ENCODE results near the gene ADAT1. TPM values are rescaled to one million over a fixed set of nuclear protein-coding genes. Genes with fewer than 3 reads are reported as not detected.
"Not testable (repeated sequence)": the region's sequence is repeated elsewhere in the genome, so short reads cannot be mapped to it uniquely, and the experiment has no call there.

Gene ADAT1
- total RNA-seq, 1 donor from 2014 or later: 52.4 TPM

- intact Hi-C loops (cut with micrococcal nuclease): no loop called here
These were observed 1.8 kb upstream of the ADAT1 start for GRCh38 chr16:75624921-75625334.

- intact Hi-C loops (cut with micrococcal nuclease): loop anchor here (1.0 kb wide), 1 partner anchor 100 kb away; no protein-coding TSS in a partner anchor
These were observed 2.0 kb downstream of the ADAT1 start for GRCh38 chr16:75621170-75621477.

- intact Hi-C loops (cut with micrococcal nuclease): loop anchor here (1.0 kb wide), 1 partner anchor 99 kb away; no protein-coding TSS in a partner anchor
These were observed 2.5 kb downstream of the ADAT1 start for GRCh38 chr16:75620326-75621169.

DNA sequence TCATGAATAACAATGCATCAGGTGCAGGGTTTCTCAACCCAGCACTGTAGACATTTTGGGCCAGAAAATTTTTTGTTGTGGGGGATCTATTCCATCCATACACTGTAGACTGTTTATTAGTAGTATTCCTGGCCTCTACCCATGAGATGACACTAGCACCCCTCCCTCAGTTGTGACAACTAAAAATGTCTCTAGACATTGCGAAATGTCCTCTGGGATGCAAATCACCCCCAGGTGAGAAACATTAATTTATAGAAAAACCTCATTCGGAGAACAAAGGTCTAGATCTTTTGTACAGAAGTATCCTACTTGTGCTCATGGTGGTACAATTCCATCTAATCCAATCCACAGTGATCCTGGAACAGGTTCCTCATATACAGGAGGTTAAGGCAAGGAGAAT lies 4.3 kb downstream of the ADAT1 start:
- intact Hi-C loops (cut with micrococcal nuclease): no loop called here

GRCh38 chr16:75617121-75617520 lies 6.0 kb downstream of the ADAT1 start:
- intact Hi-C loops (cut with micrococcal nuclease): no loop called here

GRCh38 chr16:75616521-75617010 lies 6.5 kb downstream of the ADAT1 start:
- intact Hi-C loops (cut with micrococcal nuclease): no loop called here

GRCh38 chr16:75615619-75616018 lies 7.5 kb downstream of the ADAT1 start:
- intact Hi-C loops (cut with micrococcal nuclease): no loop called here

DNA sequence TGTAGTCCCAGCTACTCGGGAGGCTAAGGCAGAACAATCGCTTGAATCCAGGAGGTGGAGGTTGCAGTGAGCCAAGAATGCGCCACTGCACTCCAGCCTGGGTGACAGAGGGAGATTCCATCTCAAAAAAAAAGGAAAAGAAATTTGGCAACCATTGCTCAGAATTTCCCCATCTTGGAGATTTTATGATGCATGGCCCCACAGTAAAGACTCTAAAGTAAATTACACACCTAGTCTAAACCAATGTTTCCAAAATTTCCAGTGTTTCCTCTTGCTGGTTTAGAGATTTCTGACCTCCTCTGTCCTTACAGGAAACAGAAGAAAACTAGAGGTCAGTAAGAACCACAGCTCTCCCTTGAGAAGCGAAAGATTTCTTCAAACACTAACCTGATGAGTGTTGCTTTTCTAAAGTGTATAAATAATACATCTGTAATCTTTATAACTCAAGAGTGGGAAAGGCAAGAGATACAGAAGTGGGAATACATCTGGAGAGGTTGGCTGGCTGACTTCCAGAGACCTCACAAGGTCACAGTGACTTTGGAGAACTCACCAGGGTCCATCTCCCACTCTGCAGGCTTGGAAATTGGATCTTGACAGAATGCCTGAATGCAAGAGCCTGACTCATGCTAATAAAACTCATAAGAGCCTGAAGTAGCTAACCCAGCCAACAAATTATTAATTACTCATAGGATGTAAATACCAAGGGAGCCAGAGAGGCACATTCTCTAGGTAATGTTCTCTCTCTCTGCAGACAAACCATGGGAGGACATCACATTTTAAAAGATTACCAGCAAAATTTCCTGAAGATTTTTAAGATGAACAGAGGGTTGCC lies 8.8 kb downstream of the ADAT1 start:
- intact Hi-C loops (cut with micrococcal nuclease): no loop called here

- intact Hi-C loops (cut with micrococcal nuclease): no loop called here
These were observed 16.6 kb downstream of the ADAT1 start for GRCh38 chr16:75606507-75606906.

DNA sequence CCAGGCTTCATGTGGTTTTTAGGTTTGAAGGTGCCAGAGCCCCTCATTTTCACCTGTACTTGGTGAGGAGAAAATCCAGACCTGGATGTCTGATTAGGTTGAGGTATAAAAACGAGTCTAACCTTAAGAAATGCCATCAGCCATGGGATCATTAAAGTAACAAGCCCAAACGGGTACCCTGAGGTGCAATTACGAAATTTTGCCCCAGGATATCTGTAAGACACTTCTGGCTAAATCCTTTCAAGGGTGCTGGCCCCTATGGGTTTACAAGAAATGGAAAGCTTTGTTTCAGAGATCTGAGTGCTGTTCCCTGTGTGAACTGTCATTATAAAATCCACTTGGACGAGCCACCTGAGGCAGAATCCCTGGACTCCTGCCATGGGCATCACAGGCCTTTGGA lies 19.8 kb downstream of the ADAT1 start:
- intact Hi-C loops (cut with micrococcal nuclease): no loop called here

DNA sequence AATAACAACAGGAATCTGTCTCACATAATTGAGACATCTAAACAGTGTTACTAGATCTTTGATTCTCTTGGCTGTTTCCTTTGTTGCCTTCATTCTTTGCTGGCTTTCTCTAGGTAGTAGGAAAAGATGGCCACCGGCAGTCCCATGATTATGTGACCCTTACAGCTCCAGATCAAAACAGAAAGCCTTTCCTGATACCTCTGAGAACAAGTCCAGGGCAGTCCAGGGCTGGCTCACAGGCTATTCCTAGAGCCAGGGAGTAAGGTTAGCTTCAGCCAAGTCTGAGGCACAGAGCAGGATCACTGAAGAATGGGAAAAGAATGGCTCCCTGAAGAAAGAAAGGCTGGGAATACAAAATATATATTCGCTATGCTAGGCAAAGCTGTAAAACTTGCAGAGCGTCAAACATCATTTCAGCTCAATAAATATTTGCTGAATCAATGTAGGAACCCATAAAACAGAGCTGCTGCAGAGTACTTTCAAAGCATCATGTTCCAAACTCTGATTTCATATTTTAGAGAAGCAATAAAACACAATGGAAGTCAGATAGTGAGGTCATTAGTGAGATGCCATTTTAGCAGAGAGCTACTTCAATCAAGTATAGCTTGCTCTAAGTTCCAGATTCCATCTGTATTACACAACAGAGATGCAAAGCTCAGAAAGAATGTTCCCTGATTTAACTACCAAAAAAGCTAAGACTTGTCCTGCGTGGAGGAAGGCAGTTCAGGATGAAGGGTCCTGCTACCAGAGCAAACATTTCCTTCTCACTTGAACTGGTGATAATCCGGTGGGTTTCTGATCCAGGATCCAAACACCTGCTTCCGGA lies 23.4 kb downstream of the ADAT1 start:
- intact Hi-C loops (cut with micrococcal nuclease): no loop called here

GRCh38 chr16:75593825-75594820 lies 29.0 kb downstream of the ADAT1 start:
- intact Hi-C loops (cut with micrococcal nuclease): loop anchor here (1.0 kb wide), 1 partner anchor 28 kb away; no protein-coding TSS in a partner anchor

GRCh38 chr16:75593308-75593707 lies 29.8 kb downstream of the ADAT1 start:
- intact Hi-C loops (cut with micrococcal nuclease): no loop called here

DNA sequence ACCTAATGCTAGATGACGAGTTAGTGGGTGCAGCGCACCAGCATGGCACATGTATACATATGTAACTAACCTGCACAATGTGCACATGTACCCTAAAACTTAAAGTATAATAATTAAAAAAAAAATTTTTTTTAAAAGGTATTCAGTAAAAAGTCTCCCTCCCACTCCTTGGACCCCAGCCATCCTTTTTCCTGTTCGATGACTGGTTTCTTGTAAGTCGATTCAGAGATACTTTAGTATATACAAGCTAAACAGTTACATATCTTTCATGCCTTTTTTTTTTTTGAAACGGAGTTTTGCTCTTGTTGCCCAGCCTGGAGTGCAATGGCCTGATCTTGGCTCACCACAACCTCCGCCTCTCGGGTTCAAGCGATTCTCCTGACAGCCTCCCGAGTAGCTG lies 31.2 kb downstream of the ADAT1 start:
- intact Hi-C loops (cut with micrococcal nuclease): not testable (repeated sequence)

- intact Hi-C loops (cut with micrococcal nuclease): no loop called here
These were observed 31.9 kb downstream of the ADAT1 start for GRCh38 chr16:75590920-75591843.

GRCh38 chr16:75589306-75589705 lies 33.8 kb downstream of the ADAT1 start:
- intact Hi-C loops (cut with micrococcal nuclease): no loop called here

DNA sequence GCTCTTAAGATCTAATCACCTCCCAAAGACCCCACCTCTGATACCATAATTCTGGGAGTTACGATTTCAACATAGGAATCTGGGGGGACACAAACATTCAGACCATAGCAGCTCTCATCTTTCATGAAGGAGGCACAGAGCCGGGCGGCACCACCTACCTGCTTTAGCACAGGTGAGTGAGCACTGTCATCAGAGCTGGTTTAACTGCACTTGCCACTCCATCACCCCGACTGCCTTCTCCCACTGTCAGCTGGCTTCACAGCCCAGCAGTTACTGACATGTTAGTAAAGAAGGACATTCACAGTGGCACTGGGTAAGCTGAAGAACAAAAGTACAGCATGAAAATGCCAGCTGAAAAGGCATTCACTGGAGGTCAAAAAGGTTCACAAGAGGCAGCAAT lies 34.4 kb downstream of the ADAT1 start:
- intact Hi-C loops (cut with micrococcal nuclease): no loop called here

DNA sequence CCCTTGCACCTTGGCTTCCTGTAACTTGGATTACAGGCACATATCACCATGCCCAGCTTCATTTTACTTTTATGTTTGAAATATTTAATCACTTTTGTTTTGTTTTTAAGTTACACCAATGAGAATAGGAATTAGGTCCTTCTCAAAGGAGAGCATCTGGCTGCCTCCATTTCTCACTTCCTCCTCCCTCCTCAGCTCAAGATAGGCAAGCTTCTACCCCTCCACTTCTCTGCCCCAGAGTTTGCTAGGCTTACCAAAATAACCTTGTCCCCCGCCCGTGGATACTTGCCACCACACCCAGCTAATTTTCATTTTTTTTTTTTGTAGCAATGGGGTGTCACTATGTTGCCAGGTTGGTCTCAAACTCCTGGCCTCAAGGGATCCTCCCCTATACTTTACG lies 39.0 kb downstream of the ADAT1 start:
- intact Hi-C loops (cut with micrococcal nuclease): no loop called here

- intact Hi-C loops (cut with micrococcal nuclease): no loop called here
These were observed 43.7 kb downstream of the ADAT1 start for GRCh38 chr16:75579281-75579834.

All from T-helper 1 cell treated with Interleukin-12 subunit alpha and Interleukin-12 subunit beta and Interleukin-4 antibody, amounts not matched to agents 30 ng/mL and 1 ng/mL, for 36 hours (primary cell).